ENCODE data around the gene LPCAT3. TPM values are rescaled to one million over a fixed set of nuclear protein-coding genes. Genes with fewer than 3 reads are reported as not detected.
A peak's percentile ranks its signal among the peaks of the same experiment; 100 is the strongest.
"Not testable (repeated sequence)": the region's sequence is repeated elsewhere in the genome, so short reads cannot be mapped to it uniquely, and the experiment has no call there.

The LPCAT3 gene
- total RNA-seq, 1 donor from 2014 or later: 34.7 TPM

GRCh38 chr12:7042842-7043241 is 24.6 kb upstream of the LPCAT3 start:
- peak; percentile 72 for ATAC-seq
- intact Hi-C loops (cut with DNase I): no loop called here
- DNase-seq (ENCODE audit: low spot score): no peak

- DNase-seq (ENCODE audit: low spot score) (no peak), ATAC-seq (no peak)
- intact Hi-C loops (cut with DNase I): no loop called here
Measured at GRCh38 chr12:7039403-7039802, 21.1 kb upstream of the LPCAT3 start.

- intact Hi-C loops (cut with DNase I): no loop called here
Measured at GRCh38 chr12:7038591-7038990, 20.3 kb upstream of the LPCAT3 start.

GRCh38 chr12:7037411-7037810 is 19.1 kb upstream of the LPCAT3 start:
- intact Hi-C loops (cut with DNase I); ATAC-seq; DNase-seq (ENCODE audit: low spot score): not testable (repeated sequence)

More at GRCh38 chr12:7038591-7038990, 20.3 kb upstream of the LPCAT3 start:
- ATAC-seq (no peak), DNase-seq (ENCODE audit: low spot score) (no peak)

- intact Hi-C loops (cut with DNase I): no loop called here
- DNase-seq (ENCODE audit: low spot score) (no peak), ATAC-seq (no peak)
Measured at GRCh38 chr12:7035463-7035862, 17.2 kb upstream of the LPCAT3 start.

DNA sequence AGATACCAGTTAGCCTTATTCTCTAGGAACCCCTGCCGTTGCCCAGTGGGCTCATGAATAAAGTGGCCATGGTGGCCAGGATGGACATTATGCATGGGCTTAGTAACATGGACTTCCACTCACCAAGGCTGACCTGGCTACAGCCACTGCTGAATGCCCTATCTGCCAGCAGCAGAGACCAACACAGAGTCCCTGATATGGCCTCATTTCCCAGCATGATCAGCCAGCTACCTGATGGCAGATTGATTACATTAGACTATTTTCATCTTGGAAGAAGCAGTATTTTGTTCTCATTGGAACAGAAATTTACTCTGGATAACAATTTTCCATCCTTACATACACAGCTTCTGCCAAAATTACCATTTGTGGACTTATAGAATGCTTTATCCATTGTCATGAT is 16.2 kb upstream of the LPCAT3 start:
- no peak for ATAC-seq
- intact Hi-C loops (cut with DNase I): no loop called here
- no peak for DNase-seq (ENCODE audit: low spot score)

- ATAC-seq: no peak
- DNase-seq (ENCODE audit: low spot score): no peak
- intact Hi-C loops (cut with DNase I): no loop called here
Measured at GRCh38 chr12:7032990-7033389, 14.7 kb upstream of the LPCAT3 start.

GRCh38 chr12:7031306-7031705 is 13.0 kb upstream of the LPCAT3 start:
- intact Hi-C loops (cut with DNase I): no loop called here
- no peak for ATAC-seq
- no peak for DNase-seq (ENCODE audit: low spot score)

DNA sequence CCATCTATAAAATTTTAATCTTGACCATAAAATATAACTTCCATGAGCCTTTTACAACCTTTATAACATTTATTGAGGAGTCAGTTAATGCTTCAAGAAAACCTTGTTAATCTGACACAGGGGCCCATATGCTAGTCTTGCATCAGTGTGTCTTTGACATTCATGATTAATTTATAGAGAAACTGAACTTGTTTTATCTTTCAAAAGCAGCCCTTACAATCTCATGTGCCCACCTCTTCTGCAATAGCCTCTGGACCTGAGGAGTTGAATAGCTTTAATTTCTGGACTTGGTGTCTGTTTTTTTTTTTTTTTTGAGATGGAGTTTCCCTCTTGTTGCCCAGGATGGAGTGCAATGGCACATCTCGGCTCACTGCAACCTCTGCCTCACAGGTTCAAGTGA is 8.6 kb upstream of the LPCAT3 start:
- intact Hi-C loops (cut with DNase I): no loop called here
- no peak for DNase-seq (ENCODE audit: low spot score)
- ATAC-seq: no peak

GRCh38 chr12:7023114-7023513 is 4.8 kb upstream of the LPCAT3 start:
- DNase-seq (ENCODE audit: low spot score): no peak
- ATAC-seq: no peak
- intact Hi-C loops (cut with DNase I): no loop called here

GRCh38 chr12:7021956-7022355 is 3.7 kb upstream of the LPCAT3 start:
- DNase-seq (ENCODE audit: low spot score) (no peak), ATAC-seq (no peak)
- intact Hi-C loops (cut with DNase I): no loop called here

DNA sequence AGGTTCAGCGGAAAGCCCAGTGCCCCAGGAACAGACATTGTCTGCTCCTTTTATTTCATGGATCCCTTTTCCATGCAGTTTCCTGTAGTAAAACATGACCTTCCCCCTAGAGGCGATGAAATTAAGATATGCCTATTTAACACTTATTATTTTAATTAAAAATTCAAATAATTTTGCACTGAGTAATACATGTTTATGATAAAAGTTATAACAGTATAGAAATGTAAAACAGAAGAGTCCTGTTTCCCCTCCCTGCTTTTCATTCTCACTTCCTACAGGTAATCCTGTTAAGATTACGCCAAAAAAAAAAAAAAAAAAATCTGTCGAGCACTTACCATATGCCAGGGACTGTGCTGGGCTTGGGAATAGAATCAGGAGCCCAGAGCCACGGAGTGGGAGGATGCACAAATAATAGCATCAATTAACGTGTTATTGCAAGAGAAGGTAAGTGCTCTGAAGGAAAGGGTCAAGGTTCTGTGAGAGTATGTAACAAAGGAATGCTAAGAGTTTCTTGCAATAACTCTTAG is 830 bp upstream of the LPCAT3 start:
- ATAC-seq (no peak), DNase-seq (ENCODE audit: low spot score) (no peak)
- intact Hi-C loops (cut with DNase I): no loop called here

- peak; percentile 11 for ATAC-seq
- no peak for DNase-seq (ENCODE audit: low spot score)
- intact Hi-C loops (cut with DNase I): no loop called here
Measured at GRCh38 chr12:7017870-7018349, 366 bp downstream of the LPCAT3 start.

DNA sequence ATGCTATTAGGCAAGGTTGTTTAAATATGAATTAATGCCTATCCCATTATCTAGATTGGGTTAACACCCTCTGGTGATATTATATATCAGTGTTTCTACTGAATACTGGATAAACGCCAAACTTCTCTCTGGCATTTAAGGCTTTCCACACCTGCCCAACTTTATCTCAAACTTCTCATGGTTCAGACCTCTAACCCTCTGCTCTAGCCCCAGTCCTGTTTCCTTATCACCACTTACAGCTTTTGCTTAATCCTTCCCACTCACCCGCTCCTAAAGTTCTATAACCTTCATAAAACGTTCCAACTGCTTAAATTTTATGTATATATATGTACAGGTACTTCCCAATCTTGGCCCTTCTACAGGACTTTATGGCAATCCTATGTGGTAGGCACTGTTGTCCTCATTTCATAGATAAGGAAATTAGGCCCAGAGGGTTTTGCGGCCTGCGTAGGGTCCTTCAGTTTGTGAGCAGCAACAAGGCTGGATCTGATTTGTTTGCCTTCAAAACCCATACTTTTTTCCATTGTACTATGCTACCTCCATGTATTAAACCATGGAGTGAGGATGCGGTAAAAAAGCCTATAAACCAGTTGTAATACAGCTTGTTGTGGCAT is 1.2 kb downstream of the LPCAT3 start:
- ATAC-seq (no peak), DNase-seq (ENCODE audit: low spot score) (no peak)
- intact Hi-C loops (cut with DNase I): no loop called here

DNA sequence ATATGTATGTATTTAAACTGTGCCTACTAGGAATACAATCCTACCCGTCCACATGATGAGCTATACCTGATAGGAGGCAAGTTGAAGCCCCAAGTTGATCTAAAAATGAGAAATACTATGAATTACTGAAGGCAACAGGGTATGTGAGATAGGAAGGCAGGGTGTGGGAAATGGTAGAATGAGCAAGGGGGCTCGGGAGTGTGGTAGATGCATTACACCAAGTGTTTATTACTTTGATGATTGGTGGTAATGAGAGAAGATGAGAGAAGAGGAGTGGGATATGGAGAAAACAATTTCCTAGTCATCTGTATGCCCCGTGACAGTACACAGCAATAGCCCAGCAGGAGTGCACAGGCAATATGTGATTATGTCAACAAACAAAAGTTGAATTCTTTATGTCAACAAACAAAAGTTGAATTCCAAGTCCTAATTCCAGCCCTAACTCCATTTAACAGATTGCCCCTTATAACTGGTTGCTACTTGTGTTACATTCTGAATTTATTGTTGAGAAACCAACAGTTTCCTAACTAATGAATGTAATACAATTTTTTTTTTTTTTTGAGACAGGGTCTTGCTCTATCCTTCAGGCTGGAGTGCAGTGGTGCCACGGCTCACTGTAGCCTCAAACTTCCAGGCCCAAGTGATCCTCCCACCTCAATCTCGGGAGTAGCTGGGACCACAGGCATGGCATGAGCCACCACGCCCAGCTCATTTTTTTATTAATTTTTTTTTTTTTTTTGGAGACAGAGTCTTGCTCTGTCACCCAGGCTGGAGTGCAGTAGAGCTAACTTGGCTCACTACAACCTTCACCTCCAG is 2.5 kb downstream of the LPCAT3 start:
- DNase-seq (ENCODE audit: low spot score): no peak
- intact Hi-C loops (cut with DNase I): no loop called here
- ATAC-seq: no peak

DNA sequence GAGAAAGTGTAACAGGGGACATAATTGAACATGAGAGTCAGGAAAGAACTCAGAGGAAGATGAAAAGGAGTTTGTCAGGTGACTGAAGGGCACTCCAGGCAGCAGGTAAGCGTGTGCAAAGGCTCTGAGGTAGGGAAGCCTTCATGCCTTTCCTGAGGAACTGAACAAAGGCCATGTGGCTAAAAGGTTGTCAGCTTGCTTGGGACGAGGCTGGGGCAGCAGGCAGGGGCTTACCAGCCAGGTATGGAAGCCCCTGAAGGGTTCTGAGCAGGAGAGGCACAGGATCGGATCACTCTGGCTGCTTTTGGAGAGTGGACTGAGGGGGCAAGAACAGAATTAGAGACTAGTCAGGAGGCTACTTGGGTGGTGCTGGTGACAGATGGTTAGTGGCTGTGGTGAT is 5.2 kb downstream of the LPCAT3 start:
- DNase-seq (ENCODE audit: low spot score): no peak
- intact Hi-C loops (cut with DNase I): no loop called here
- no peak for ATAC-seq

DNA sequence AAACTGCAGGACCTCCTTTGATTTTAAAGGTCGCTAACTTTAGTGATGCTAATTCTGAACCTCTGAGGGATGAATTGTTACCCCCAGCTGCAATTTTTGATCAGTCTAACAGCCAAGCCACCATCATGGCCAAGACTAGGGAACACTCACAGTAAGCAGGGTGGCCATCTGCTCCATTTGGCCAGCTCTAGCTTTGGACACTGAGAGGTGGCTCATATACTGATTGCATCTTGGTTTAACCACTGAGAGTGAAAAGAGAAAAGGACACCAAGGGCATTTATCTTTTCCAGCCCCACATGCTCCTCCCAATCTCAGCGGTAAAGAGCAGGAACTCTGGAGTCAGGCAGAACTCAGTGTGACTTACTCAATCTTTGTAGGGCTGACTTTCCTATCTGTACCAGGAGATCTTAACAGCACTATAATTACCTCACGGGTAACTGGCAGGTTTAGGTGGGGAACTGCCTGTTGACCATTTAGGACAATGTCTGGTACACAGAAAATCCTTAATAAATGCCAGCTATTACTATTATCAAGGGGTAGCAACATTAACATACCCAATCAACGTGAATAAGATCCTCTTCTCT is 6.2 kb downstream of the LPCAT3 start:
- ATAC-seq (no peak), DNase-seq (ENCODE audit: low spot score) (no peak)
- intact Hi-C loops (cut with DNase I): no loop called here

GRCh38 chr12:7011398-7011797 is 6.9 kb downstream of the LPCAT3 start:
- ATAC-seq; DNase-seq (ENCODE audit: low spot score); intact Hi-C loops (cut with DNase I): not testable (repeated sequence)

DNA sequence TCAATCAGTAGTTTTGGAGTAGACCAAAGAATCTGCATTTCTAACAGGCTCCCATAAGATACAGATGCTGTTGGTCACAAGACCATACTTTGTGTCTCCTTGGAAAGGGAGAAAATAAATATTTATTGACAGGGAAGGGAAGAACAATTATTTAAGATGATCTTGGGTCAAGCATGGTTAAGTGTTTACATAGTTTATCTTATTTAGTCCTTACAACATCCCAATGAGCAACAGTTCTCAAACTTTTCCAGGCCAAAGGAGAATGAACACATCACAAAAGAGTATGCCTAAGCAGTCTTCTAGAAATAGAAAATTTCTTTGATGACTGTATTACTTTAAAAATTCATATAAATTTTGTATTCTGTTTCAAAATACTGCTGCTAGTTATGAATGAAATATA is 8.8 kb downstream of the LPCAT3 start:
- DNase-seq (ENCODE audit: low spot score) (no peak), ATAC-seq (no peak)
- intact Hi-C loops (cut with DNase I): no loop called here

DNA sequence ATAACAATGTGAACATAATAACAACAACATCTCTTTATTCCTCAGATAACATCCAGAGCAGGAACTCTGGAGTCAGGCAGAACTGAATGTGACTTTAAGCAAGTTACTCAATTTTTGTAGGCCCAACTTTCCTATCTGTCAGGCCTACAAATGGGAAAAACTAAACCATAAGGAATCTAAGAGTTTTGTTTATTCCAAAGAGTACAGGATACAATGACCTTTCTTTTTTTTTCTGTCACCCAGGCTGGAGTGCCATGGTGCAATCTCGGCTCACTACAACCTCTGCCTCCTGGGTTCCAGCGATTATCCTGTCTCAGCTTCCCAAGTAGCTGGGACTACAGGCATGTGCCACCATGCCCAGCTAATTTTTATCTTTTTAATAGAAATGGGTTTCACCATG is 9.4 kb downstream of the LPCAT3 start:
- DNase-seq (ENCODE audit: low spot score): no peak
- intact Hi-C loops (cut with DNase I): no loop called here
- ATAC-seq: no peak
